OCI-M2 (cell line): Measurements from ENCODE around the gene TRIM26.
"Not testable (repeated sequence)": the region's sequence is repeated elsewhere in the genome, so short reads cannot be mapped to it uniquely, and the experiment has no call there.

Source experiments
- DNase-seq: peaks from one replicate; lab custom pipeline; 2025; ENCODE audit not compliant: unreplicated experiment; lab: John Stamatoyannopoulos, UW

Gene TRIM26

DNA sequence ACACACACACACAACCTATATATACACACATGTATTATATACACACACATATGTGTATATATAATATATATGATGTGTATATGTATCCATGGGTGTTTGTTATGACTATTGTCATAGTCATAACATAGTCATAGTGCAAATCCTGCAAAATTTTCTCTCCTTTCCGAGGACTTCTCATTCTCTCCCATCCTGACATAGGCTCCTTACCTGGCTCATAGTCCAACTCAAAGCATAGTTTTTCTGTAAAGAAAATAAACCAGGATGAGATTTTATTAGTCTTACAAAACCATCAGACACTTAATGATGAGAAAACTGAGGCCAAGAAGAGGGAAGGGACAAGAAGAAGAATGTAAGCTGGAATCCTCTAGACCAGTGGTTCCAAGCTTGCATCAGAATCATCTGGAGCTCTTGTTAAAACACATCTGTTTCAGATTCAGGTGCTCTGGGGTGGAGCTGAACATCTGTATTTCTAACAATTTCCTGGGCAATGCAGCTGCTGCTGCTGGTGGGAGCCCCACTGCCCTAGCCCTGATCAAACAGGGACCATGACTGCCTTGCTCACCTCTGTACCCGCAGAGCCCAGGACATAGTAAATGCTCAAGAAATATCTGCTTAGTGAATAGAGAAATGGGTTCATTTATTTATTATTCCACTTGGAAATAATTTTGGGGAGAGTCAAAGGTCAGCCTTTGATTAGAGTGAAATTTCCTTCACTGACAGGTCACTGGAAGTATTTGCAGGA is 57.5 kb downstream of the TRIM26 start:
- no peak for DNase-seq

DNA sequence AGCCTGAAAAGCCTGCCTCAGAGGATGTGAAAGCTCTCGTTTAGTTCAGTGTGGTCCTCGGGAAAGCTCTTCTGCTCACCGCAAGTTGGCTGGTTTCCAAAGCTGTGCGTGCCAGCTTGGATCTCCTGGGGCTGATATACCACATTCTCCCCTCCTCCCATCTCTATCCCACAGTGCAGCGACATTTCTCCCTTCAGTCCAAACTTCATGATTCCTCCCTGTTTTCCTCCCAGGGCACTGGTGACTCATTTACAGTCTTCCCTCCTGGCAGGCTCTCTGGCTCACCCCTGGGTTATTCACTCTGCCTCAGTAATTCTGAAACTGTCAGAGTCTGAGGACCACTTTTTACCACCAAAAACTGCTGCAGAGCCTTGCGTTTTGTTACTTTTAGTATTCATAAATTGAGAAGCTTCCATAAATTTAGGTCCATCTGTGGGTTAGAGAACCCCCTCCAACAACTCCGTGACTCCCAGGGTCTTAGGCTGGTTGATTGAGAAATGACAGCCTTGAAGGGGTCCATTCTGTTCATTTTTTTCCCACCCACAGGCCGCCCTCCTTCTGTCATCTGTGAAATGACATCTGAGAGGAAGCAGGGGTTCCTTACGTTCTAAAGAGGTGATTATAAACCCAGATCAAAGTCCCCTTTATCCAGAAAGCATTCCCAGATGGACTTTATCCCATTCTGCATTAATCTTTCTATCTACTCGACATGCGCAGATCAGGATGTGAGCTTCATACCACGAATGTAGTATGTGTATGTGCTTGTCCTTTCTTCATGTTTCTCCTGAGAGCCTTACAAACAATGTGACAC is 58.3 kb downstream of the TRIM26 start:
- no peak for DNase-seq

DNA sequence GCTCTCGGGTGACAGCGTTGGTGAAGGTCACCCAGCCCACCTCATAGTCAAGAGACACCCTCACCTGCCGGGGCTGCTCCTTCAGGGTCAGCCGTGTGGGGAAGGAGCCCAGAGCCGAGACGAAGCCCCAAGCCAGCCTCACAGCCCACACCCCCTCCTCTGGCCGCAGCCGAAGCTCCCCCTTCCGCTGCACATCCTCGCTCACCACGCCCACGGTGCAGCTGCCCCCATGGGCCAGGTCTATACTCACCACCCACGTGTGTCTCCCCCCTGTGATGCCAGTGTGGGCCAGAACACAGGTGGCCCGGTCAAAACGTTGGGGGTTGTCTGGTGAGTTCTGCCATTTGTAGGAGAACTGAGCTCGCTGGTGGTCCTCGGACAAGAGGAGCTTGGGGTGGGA is 59.1 kb downstream of the TRIM26 start:
- DNase-seq: no peak

DNA sequence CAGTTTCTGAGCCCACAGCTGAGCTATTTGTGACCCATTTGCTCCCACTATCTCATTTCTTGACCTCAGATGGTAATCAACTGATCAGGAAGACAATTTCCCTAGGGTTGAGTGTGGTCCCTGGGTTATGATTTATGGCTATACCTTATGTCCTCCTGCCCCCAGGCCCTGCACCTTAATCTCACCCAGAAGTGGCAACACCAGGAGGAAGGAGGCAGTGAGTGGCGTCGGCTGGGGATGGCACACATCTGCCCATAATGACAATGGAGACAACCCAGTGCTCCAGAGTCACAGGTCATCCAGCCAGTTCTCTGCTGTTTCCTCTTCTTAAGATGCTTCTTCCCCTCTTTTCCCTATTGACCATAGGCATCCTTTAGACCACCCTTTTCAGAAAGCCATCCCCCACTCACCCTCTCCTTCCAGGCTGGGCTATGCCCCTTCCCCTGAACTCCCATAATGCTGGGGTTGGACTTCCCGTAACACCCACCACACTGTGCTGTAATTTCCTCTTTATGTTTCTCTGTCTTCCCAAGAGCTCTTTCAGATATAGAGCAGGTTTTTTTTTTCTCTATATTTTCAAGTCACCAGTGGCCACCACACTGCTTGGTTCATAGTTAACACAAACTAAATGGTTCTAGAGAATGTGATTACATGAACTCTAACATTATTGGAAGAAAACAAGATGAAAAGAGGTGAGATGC is 60.1 kb downstream of the TRIM26 start:
- no peak for DNase-seq

DNA sequence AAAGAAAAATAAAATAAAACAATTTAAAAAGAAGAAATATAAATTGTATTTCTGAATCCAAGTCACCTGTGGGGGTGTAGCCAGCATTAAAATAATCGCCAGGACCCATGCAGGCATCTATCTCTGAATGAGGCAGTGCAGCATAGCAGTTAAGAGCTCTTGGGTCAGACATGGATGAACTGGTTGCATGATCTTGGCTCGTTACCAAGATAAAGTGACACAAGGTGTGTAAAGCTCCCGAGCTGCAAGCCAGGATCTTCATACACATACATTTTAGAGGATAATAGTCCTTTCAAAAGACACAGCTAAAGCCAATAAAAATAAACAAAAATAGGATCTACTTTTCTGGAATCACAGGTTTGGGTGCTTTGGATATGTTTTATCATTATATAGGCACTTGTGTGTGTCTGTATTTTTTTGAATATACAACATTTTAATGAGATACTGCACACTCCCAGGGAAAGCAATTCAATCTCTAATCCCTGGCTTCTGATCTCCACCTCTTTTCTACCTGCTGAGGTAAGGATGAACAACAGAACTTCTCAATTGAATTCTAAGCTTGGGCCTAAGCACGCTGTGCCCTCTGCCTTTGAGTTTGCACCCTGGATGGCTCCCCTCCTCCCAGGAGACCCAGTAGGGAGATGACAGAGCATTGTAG is 61.1 kb downstream of the TRIM26 start:
- no peak for DNase-seq

DNA sequence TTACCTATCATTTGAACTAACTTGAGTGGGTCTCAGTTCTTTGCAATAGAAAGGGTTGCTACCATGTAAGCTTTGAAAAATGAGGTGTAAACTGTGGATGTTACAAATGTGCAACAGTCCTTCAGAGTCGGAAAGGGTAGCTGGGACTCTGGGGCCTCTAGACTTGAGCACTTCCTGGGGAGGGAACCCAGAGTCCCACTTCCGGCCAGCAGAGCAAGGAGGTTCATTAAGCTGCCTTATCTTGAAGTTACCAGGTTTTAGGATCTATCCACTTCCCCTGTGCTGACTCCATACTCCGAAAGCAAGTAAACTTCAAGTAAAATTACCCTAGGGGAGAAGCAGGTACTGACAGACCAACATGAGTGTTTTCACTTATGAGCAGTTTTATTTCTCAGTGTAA is 61.6 kb downstream of the TRIM26 start:
- no peak for DNase-seq

DNA sequence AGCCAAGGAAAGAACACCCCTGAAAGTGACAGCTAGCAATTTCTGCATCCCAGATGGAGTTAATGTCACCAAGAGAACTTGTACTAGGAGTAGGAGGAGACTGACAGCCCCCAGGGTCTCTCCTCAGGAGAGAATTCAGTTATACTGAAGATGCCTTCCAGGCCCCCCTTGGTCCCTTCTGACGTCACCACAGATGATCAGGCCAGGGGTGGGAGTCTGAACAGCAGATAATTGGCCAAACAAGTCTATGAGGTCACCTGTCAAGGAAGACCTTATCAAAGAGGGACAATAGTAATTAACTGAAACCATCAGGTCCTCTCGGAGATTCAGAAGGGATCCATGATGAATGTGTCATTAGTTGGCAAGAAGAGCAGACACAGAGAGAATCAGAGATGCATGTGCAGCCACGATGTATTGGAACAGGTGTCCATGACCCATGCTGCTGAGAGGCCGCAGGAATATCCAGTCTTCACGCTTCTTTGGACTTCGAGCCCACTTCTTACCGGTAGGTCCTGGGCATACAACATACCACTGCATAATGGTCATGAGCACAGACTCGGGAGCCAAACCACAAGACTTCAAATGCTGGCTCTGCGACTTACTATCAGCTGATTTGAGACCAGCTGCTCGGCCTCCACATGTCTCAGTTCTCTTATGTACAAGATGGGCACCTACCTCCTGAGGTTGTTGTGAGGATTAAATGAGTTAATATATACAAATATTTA is 62.4 kb downstream of the TRIM26 start:
- DNase-seq: no peak

DNA sequence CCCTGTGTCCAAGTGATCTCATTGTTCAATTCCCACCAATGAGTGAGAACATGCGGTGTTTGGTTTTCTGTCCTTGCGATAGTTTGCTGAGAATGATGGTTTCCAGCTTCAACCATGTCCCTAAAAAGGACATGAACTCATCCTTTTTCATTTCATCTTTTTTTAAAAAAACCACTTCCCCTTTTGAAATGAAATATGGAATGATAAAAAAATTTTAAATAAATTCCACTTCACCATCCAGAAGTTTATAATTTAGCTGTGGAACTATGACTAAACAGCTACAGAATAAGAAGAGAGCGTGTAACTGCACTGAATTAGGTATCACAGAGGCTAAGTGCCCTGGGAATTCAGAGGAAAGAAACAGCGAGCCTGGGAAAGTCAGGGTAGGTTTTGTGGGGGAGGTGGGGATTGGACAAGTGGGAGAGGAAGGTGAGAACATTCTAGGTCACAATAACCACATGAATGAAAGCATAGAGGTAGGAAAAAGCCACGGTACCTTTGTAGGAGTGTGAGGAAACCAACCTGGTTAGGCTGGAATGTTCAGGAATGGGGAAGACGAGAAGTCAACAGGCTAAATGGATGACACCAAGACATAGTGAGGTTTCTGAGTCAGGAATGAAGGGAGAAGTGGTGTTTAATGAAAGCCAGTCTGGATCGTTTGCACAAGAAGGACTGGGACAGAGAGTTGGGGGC is 63.2 kb downstream of the TRIM26 start:
- no peak for DNase-seq

DNA sequence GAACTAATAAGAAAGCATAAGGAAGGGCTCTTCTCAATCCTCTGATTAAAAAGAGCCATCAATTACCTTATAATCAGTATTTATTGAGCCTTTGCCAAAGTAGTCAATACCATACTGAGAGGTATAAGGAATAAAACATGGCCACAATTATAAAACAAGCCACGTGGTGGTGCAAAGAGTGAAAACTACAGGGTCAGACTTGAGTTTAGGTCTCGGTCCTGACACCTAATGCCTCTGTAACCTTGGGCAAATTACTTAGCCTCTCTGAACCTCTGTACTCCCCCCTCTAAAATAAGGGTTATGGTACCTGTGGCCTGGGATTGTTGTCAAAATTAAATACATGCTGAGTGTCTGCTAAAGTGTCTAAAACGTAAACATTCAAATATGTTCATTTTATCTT is 64.0 kb downstream of the TRIM26 start:
- DNase-seq: no peak

DNA sequence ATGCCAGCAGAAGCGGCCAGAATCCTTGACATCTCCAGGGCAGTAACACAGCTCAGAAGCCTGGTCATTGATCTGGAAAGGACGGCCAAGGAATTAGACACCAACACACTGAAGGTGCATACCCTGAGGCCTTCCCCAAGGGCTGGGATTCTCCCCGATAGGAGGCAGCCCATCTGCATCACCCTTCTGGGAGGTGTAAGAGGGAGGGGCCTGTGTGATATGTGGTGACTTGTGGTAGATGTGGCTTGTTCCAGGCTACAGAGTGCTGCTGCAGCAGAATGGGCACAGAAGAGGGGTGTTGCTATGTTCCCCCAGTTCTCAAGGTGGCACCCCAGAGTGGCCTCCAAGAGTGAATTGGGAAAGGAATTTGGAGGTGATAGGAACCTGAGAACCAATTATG is 66.1 kb downstream of the TRIM26 start:
- no peak for DNase-seq

DNA sequence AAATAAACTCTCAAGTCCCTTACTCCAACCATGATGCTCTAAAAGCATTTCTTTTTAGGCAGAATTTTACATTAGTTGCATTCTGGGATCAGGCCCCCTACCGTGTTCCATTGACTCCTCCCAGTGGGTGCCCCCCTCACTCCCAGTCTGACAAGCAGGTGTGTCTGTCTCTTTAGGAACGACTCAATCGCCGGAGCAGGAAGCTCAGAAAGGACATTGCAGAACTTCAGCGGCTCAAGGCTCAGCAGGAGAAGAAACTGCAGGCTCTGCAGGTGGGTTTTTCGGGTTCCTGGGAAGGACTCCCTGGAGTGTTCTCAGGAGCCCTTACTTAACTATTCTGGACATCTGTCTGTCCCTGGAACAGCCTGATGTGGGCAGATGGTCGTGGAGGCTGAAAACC is 67.4 kb downstream of the TRIM26 start:
- no peak for DNase-seq

DNA sequence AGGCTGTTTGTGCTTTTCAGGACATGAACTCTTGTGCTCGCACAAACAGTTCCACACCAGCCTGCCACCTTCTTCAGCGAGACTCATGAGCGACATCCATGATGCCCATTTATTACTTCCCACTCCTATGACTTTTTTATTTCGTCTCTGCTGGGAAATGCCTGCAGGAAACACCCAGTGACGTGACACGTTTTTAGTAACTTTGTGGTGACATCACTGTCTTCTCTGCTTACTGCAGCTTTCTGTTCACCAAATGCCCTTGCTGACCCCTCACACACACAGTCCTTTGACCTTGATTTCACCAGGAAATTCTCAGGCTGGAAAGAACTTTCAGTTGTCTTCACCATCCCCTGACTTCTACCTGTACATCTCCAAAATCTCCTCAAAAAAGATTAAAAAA is 68.4 kb downstream of the TRIM26 start:
- DNase-seq: no peak

DNA sequence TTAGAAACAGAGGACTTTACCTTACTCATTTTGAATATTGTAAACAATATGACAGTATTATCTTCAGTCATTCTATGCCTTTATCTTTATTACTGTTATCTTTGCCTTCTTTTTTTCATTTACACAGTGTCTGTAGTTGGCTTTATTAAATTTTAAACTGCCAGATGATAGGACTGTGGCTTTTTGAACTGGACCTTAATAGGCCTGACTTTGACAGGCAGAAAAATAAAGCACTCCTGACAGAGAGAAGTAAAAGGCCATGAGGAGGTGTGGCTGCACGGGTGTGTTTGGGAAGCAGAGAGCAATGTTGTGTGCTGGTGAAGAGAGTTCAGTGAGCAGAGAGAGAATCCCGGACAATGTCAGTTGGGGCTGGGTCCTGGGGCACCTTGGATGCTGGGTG is 69.4 kb downstream of the TRIM26 start:
- DNase-seq: no peak

DNA sequence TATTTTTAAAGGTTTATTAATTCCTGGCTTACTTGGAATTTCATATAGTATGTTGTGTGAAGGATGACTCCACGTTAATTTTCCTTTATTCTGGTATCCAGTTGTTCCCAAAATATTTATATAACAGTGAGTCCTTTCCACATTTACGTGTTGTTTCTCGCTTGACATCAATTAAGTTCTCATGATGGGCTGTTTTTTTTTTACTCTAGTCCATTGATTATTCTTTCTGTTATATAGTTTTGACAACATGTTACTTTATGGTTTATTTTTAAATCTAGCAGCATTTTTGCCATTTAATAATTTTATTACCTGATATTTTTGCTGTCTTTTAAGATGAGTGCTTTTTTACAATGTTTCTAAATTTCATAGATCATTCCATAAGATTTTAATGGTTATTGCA is 70.5 kb downstream of the TRIM26 start:
- no peak for DNase-seq

DNA sequence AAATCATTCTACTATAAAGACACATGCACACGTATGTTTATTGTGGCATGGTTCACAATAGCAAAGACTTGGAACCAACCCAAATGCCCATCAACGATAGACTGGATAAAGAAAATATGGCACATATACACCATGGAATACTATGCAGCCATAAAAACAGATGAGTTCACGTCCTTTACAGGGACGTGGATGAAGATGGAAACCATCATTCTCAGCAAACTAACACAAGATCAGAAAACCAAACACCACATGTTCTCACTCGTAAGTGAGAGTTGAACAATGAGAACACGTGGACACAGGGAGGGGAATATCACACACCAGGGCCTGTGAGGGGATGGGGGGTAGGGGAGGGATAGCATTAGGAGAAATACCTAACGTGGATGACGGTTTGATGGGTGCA is 73.0 kb downstream of the TRIM26 start:
- not testable (repeated sequence) for DNase-seq

DNA sequence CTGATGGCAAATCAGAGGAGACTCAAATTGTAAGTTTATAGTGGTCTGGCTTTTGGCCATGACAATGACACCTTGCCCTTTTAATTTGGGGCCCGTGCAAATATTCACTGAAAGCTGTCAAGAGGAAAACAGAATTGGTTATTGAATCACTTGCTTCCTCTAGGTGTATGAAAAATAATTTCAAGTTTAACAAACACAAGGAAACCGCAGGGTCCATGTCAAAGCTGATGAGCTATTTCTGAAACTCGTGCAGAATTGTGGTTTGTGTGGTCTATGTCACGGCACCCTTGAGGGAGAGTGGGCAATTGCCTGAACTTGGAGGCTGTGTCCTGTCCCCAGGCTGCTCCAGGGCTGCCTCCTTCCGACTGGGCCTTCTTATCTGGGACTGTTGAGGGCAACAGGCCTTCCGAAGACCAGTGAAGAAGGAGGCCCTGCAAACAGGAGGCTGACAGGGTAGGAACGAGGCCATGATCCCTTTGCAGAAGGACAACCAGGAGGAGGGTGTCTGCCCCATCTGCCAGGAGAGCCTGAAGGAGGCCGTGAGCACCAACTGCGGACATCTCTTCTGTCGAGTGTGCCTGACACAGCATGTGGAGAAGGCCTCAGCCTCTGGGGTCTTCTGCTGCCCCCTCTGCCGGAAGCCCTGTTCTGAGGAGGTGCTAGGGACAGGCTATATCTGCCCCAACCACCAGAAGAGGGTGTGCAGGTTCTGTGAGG is 76.5 kb downstream of the TRIM26 start:
- DNase-seq: no peak

DNA sequence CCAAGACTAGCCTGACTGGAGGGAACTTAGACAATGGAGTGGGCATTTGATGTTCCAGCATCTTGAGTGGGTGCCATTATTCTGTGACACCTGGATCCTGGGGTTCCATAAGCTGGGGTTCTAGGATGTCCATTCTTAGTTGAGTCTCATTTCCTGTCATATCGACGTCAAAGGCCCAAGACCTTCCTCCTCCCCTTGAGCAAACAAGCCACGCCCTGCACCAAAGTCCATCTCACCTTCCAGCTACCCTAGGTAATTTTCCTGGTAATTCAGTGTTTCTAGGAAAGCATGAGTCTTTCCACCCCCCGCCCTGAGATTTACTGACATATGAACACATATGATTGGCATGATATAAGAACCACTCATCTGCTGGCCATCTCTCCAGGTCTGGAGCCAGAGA is 77.4 kb downstream of the TRIM26 start, which contains the start of gene TRIM40:
Gene TRIM40, plus strand, starts transcription at position 384 of the 400 bp plus-strand sequence. CDS start 897 bp downstream, outside the sequence.
- no peak for DNase-seq

DNA sequence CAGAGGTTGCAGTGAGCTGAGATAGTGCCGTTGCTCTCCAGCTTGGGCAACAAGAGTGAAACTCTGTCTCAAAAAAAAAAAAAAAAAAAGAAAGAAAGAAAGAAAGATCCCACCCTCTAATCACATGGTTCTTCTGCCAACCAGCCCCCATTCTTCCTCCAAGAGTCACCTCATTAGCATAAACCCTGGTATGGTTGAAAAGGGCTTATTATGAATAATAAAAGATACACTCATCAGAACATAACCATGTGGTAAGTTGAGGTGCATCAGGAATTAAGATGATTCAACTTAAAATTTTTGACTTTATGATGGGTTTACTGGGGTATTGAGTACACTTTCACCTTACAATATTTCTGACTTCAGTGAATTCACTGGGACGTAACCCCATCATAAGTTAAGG is 78.1 kb downstream of the TRIM26 start:
- DNase-seq: no peak
